HG02571 (cell line): Measurements from ENCODE around the gene TRIM33.

Experiments used
- ATAC-seq: cut with Tn5 transposase; IDR thresholded peaks from one replicate; pipeline ENCODE4 v1.9.1; 2021; ENCODE audit warnings: mild to moderate bottlenecking, moderate library complexity; ENCODE audit not compliant: unreplicated experiment

Gene TRIM33

DNA sequence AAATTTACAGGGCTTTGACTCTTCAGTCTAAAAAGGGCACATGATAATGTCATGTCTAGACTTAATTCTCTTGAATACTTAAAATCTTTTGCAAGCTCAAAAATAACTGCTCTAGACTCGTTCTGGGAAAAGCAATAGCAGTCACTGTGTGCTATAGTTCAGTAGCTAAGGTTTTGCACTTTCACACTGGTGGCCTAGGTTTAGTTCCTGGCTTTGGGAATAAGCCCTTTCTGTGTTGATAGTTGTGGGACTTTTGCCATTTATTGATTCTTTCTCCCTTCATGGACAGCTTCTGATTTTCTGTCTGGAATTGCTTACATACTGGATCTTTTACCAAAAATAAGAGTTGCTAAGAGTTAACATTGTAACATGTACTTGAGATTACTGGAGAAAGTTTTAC is 151.2 kb downstream of the TRIM33 start:
- ATAC-seq: no peak

DNA sequence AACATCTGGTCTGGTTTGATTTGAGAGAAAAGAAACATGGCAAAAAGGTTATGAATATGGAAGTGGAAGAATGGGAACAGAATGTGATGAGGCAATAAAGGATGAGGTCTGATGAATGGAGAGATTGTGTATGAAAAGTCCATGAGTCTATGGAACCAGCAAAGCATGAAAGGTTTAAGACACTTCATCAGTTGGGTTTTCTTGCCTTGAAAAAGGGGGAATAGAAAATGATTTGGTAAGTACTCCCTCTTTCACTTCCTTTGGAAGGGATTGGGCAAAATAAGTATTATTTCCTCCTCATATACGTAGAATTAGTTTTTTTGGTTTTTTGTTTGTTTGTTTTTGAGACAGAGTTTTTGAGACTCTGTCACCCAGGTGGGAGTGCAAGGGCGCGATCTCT is 155.8 kb downstream of the TRIM33 start:
- ATAC-seq: no peak

DNA sequence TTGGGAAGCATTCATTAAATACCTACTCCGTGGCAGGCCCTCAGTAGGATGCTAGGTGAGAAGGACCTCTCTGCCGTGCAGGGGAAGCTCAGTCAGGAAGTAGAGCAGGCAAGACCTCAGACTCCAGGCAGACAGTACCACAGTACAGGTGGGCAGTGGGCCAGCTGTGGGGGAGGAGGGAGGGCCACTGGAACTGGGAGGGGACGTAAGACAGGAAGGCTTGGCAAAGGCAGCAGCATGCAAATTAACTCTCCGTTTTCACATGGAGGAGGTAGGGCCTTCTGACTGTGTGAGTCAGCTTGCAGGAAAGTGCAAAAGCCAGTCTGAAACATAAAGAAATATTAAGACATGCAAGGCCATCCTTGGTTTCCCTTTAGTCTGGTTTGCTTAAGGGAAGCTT is 157.7 kb downstream of the TRIM33 start:
- no peak for ATAC-seq

DNA sequence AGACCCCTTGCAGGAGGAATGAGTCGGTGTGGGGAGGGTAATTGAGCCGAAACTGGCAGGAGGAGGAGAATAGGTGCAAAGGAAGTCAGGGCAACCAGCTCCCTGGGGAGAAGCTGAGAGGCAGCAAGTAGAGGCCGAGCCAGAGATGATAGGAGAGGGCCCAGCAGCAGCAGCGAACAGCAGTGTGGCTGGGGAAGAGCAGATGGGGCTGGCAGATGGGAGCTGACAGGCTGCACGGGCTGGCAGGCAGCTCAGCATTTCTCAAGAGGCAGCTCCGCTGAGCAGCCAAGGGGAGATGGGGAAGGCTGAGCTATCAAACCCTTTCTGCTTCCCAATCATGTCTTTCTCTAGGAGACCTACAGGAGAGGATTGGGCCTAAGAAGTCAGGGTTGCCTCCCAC is 158.2 kb downstream of the TRIM33 start:
- no peak for ATAC-seq

DNA sequence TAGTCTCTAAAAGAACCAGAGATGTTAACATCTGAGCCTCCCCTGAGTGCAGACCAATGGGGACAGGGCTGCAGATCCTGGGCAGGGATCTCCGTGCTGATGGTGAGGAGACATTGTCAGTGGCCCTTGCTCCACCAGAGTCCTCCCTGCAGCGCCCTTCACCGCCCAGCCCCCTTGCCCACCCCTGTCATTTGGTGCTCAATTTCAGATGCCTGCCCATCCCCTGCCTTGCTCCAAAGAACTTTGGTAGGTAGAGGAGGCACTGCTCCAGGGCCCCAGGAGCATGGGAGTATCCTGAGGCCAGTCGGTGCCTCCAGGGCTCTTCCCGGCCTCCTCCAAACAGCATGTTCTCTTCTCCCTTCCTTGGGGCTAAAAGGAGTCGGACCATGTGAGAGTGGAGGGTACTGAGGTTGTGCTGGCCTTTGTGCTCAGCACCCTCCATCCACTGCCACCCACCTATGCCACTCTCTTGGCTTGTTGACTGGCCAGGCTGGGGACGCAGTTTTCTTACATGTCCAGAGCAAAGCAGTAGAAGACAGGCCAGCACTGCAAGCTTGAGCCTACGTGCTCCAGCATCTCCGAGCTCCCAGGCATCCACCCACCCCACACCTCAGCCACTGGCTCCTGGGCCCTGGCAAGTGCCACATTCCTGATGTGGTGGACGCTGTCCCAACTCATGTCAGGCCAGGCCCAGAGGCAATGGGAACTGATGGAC is 160.1 kb downstream of the TRIM33 start:
- no peak for ATAC-seq

DNA sequence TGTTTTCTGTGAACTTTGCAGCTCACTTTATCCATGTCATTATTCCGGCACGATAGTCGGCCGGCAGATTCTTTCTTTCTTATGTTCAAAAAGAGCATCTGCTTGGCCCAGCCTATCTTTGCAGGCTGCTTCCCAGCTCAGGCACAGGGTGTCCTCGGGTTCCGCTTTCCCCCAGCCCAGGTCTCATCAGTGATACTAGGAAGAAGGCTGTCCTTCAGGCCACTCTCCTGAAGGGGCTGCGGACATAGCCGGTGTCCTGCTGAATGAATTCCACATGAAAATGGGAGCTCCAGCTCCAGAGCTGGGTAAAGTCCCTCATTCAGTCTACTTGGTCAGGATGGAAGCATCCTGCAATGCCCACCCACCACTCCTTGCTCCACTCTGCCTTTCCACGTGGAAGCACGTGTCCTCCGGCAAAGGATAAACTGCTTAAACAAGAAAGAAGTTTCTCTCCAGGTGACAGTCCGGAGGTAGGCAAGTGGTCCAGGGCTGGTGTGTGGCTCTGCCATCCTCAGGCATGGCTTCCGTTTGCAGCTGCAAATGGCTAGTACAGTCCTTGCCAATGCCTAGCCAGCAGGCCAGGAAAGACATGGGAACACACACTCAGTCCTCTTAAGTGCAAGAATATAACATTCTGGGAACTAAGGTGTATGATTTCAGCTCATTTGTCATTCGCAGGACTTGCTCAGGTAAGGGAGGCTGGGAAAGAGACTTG is 161.0 kb downstream of the TRIM33 start:
- ATAC-seq: no peak

DNA sequence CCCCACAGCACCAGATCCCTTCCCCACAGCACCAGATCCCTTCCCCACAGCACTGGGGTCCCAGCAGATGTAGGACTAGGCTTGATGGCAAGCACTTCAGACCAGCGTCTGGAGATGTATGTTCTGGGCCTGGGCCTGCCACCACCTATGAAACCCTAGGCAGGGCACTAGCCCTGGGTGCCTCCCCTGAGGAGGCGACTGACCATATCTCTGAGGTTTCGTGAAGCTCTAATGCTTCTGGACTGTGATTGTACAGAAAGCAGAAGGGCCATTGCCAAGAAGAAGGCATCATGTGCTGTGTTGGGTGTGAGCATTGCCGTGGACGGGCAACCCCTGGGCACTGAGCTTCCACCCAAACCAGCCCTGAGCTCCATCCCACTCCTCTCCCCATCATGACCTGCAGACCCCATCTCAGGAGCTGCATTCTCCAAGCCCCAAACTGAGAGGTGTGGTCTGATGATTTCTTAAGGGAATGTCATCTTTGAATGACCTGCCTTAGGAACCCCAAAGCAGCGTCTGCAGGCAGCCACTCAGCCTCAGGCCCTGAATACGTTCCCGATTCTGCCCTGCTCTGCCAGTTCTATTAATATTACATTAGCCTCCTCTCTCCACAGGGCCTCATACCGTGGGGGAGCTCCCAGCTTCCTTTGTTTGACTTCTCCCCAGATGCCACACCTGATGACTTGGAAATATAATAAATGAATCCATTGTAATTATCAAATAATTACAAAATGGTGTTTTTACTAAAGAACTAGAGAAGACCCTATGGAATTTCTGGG is 163.4 kb downstream of the TRIM33 start:
- no peak for ATAC-seq

DNA sequence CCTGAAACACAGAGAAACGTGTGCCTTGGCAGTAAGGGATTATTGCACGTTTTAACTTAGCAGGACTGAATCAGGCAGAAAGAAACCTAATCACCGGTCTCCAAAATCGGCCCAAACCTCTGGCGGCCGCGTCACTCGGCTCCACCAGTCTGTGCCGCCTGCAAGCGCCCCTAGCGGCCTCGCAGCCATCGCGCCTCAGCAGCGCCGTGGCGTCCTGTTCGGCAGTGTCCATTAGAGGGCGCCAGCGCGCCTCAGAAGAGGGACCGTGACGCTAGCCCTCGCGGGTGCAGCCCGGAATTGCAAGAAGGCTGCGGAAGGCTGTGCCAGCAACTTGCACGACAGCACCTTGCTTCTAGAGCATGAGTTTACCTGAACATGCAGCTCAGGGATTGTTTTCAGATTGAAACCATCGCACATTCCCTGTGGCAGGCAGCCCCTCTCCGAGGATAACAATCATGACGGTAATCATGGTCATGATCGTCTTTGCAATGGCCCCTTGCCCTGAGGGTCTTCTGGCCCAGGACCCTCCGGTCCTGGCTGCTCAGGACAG is 164.4 kb downstream of the TRIM33 start:
- ATAC-seq: peak; percentile 98

DNA sequence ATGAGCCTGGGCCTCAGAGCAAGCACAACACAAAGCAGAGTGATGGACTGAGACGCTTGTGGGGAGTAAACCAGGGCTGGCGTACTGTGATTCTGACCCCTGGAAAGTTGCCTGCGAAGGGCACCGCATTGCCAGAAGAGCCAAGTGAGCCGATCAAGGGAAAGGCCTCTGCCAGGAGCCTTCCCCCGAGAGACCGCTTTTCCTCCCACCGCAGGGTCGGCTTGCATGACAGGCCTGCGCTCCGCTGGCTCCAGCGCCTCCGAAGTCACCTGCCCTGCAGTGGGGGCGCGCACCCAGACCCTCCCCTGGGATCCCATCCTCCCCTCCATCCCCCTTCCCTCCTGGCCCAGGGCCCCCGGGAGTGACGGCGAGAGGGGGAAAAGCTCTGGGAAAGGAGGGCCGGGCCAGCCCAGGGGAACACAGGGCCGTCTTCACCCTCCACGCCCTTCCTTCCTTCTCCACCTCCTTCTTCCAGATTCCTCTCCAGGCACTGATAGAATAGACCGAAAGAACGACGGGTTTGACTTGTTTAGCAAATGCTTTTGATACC is 165.0 kb downstream of the TRIM33 start:
- ATAC-seq: peak; percentile 24

DNA sequence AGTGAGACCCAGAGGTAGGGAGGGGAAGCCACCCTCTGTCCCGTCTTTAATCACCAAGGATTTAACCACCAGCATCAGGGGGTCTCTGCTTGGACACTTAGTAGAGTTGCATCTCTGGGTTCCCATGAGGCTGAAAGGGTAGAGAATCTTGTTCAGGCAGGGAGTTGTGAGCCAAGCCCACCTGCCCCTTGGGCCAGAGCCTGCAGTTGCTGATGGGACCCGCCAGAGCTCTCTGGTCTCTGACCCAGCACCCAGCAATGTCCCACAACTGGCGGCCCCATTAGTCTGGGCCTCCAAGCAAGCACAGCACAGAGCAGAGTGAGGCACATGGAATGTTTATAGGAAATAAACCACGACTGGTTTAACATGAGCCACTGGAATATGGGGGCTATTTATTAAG is 166.3 kb downstream of the TRIM33 start:
- no peak for ATAC-seq
